ENCODE measurements around the gene NPR3. TPM values are rescaled to one million over a fixed set of nuclear protein-coding genes. Genes with fewer than 3 reads are reported as not detected.

NPR3 gene
- total and polyA plus RNA-seq, 2 of the 8 experiments (the other 6 are each of a cell fraction or from before 2014, with no cell fraction given): not detected

GRCh38 chr5:32779754-32780415 lies 68.8 kb downstream of the NPR3 start:
- H4K91ac ChIP-seq (replicated peaks; ENCODE audit: insufficient read length, low read length): no peak overlapping the region
- H2BK12ac ChIP-seq (ENCODE audit: low read depth, low read length): no peak overlapping the region
- H4K20me1 ChIP-seq (replicated peaks in 1 of 2; ENCODE audit: control insufficient read depth in 1 of 2, insufficient read depth in 2 of 2, low read length in 2 of 2): no peaks in the 10 kb centered on the region
- no peak overlapping the region for H2BK20ac ChIP-seq (ENCODE audit: low read length)
- FAIRE-seq: no peak
- H2BK15ac ChIP-seq (ENCODE audit: low read length): no peak overlapping the region
- no peak overlapping the region for H3K4ac ChIP-seq (replicated peaks; ENCODE audit: insufficient read length, low read depth, low read length)
- H3K4me1 ChIP-seq (replicated peaks in 1 of 4; ENCODE audit: control insufficient read depth in 3 of 4, insufficient read depth in 4 of 4, low read length in 3 of 4): no peaks in the 10 kb centered on the region
- no peak for TF ChIP-seq MAFK (IDR thresholded peaks at IDR 0.05; ENCODE audit: low read depth, low read length)
- TF ChIP-seq CEBPB (IDR thresholded peaks at IDR 0.05; ENCODE audit: low read depth, low read length): no peak
- TF ChIP-seq KDM1A (IDR thresholded peaks at IDR 0.05; ENCODE audit: borderline replicate concordance, low read length): peak; percentile 70; the same call in 1 of the 2 replicates
- no peak overlapping the region for H4K5ac ChIP-seq (ENCODE audit: insufficient read length, low read depth, low read length)
- H3K9me3 ChIP-seq (ENCODE audit: insufficient read depth in 2 of 2, low read depth in 1 of 2, low read length in 1 of 2): no peaks in the 10 kb centered on the region
- peaks cover 0 to 2% (median 0%) of the 10 kb centered on the region in 4 experiments; a peak in 1 of 7 replicates for H3K27me3 ChIP-seq (replicated peaks in 1 of 4; ENCODE audit: control insufficient read depth in 3 of 4, extremely low read depth in 1 of 4, insufficient read depth in 3 of 4, low read length in 3 of 4)
- H3K27ac ChIP-seq (ENCODE audit: low read depth, low read length): no peak overlapping the region
- no peak overlapping the region for H2AK5ac ChIP-seq (ENCODE audit: low read depth, low read length)
- H3K4me3 ChIP-seq (ENCODE audit: extremely low read depth in 1 of 4, insufficient read depth in 2 of 4, low read depth in 3 of 4, low read length in 4 of 4): no peak overlapping the region
- no peak overlapping the region for H3K4me2 ChIP-seq (ENCODE audit: insufficient read depth in 1 of 2, low read depth in 2 of 2, low read length in 2 of 2)
- no peaks in the 10 kb centered on the region for H3K79me1 ChIP-seq (ENCODE audit: low read depth, low read length)
- no peak overlapping the region for H3K9ac ChIP-seq (replicated peaks in 1 of 4; ENCODE audit: extremely low read depth in 1 of 4, low read depth in 3 of 4, low read length in 3 of 4)
- POLR2A ChIA-PET (ENCODE audit: partially characterized antibody): no interaction called here
- H2BK5ac ChIP-seq (ENCODE audit: low read depth, low read length): no peak overlapping the region
- no peak overlapping the region for H3K14ac ChIP-seq (ENCODE audit: insufficient read length)
- no peak overlapping the region for H3K23ac ChIP-seq (ENCODE audit: insufficient read length)
- no peaks in the 10 kb centered on the region for H3K79me2 ChIP-seq (ENCODE audit: control insufficient read depth in 1 of 2, insufficient read depth in 2 of 2, low read length in 2 of 2)
- CTCF ChIA-PET (ENCODE audit: partially characterized antibody): interaction anchor here (1.2 to 1.4 kb wide), 2 partner anchors 15 to 598 kb away, joined by 3 to 5 read pairs; no protein-coding TSS in a partner anchor
- H2AFZ ChIP-seq (ENCODE audit: low read length): no peak overlapping the region
- DNase-seq (ENCODE audit: low read depth in 1 of 2, low spot score in 2 of 2): no peak
- no peaks in the 10 kb centered on the region for H3K23me2 ChIP-seq (ENCODE audit: low read depth, low read length)
- no peak overlapping the region for H3K56ac ChIP-seq (replicated peaks; ENCODE audit: insufficient read length, low read depth, low read length)
- WGBS, 2 experiments (ENCODE audit: extremely low coverage in 1 of 2, insufficient coverage in 1 of 2, insufficient read length in 1 of 2, insufficient replicate concordance in 2 of 2, low coverage in 1 of 2, low lambda C conversion rate in 2 of 2, missing lambda C conversion rate in 1 of 2): 95% methylated on average over 5 of the region's 5 CpGs; no CpG with 5 or more reads in 1 of the 2 experiments
- H3K36me3 ChIP-seq (ENCODE audit: control insufficient read depth in 2 of 4, insufficient read depth in 4 of 4, low read length in 3 of 4): no peaks in the 10 kb centered on the region
- H4K8ac ChIP-seq (ENCODE audit: extremely low read depth, insufficient read depth, low read length): no peak overlapping the region
- no peak overlapping the region for H2BK120ac ChIP-seq (replicated peaks; ENCODE audit: low read depth, low read length)
- H3K18ac ChIP-seq (ENCODE audit: extremely low read depth, low read length): no peak overlapping the region

Data from H1 (cell line).